K562 (cell line): ENCODE data around the gene UPK2. TPM values are rescaled to one million over a fixed set of nuclear protein-coding genes. Genes with fewer than 3 reads are reported as not detected.
A peak's percentile ranks its signal among the peaks of the same experiment; 100 is the strongest.

ENCODE experiments used
- BRCA1 ChIP-seq, 2 experiments: fragments of 450-650 bp in 1 of 2; sonication (generic) in 1 of 2; formaldehyde crosslinking in 1 of 2; IDR thresholded peaks; 2 replicates each; pipeline versions ENCODE4 v1.5.0 to v1.6.1; 2017 to 2020; ENCODE audit warnings: mild to moderate bottlenecking in 1 of 2, missing genetic modification reagents in 1 of 2
- CCNT2 ChIP-seq: IDR thresholded peaks from 2 replicates; pipeline ENCODE4 v1.6.1; 2011; ENCODE audit warnings: borderline replicate concordance, low read depth, mild to moderate bottlenecking, moderate library complexity, mixed read lengths, low read length; ENCODE audit not compliant: insufficient read length; ENCODE audit errors: extremely low read depth
- ETV6 ChIP-seq, 3 experiments: fragments of 150-350 bp in 1 of 3; sonication (generic) in 1 of 3; formaldehyde crosslinking in 1 of 3; IDR thresholded peaks; 2 replicates each; pipeline versions ENCODE4 v1.6.1 to v1.8.0; 2014 to 2022; ENCODE audit warnings: borderline replicate concordance in 2 of 3, low read depth in 2 of 3, antibody characterized with exemption in 1 of 3, low read length in 1 of 3, mild to moderate bottlenecking in 1 of 3, missing genetic modification reagents in 1 of 3
- GABPB2 ChIP-seq: fragments of 250-450 bp; sonication (Bioruptor Pico); conservative IDR thresholded peaks from 2 replicates; pipeline ENCODE4 v1.5.1; 2021; ENCODE audit warnings: mild to moderate bottlenecking
- HIVEP1 ChIP-seq: fragments of 250-450 bp; sonication (Bioruptor Pico); IDR thresholded peaks from 2 replicates; pipeline ENCODE4 v1.4.0; 2020; ENCODE audit warnings: mild to moderate bottlenecking
- HMG20A ChIP-seq: fragments of 450-650 bp; formaldehyde crosslinking; conservative IDR thresholded peaks from 2 replicates; pipeline ENCODE4 v1.4.0; 2020; ENCODE audit warnings: mild to moderate bottlenecking, mixed read lengths
- HMGN3 ChIP-seq: IDR thresholded peaks from 2 replicates; pipeline ENCODE4 v1.6.1; 2011; ENCODE audit warnings: borderline replicate concordance, low read depth, mild to moderate bottlenecking, mixed read lengths, low read length; ENCODE audit not compliant: insufficient read length; ENCODE audit errors: extremely low read depth
- JUN ChIP-seq, 2 experiments: sonication (generic) in 1 of 2; formaldehyde crosslinking in 1 of 2; IDR thresholded peaks; 2 replicates each; pipeline versions ENCODE4 v1.6.1 to v1.8.0; 2012 to 2022; ENCODE audit warnings: borderline replicate concordance in 2 of 2, mild to moderate bottlenecking in 2 of 2, improper control_type of control experiment in 1 of 2, low read depth in 1 of 2, low read length in 1 of 2, missing genetic modification reagents in 1 of 2
- MBD1 ChIP-seq: fragments of 250-450 bp; sonication (Bioruptor Pico); IDR thresholded peaks from 2 replicates; pipeline ENCODE4 v1.8.0; 2022; ENCODE audit warnings: inconsistent platforms
- MIER1 ChIP-seq: fragments of 450-650 bp; IDR thresholded peaks from 2 replicates; pipeline ENCODE4 v1.6.1; 2016; ENCODE audit warnings: antibody characterized with exemption, mild to moderate bottlenecking, low read depth
- RCOR1 ChIP-seq, 2 experiments: IDR thresholded peaks; 2 replicates each; pipeline ENCODE4 v1.6.1; 2012; ENCODE audit warnings: low read depth in 2 of 2, low read length in 2 of 2, borderline replicate concordance in 1 of 2, improper control_type of control experiment in 1 of 2
- SMAD3 ChIP-seq: fragments of 450-650 bp; formaldehyde crosslinking; conservative IDR thresholded peaks from 2 replicates; pipeline ENCODE4 v1.4.0; 2020; ENCODE audit warnings: mild to moderate bottlenecking
- SP1 ChIP-seq: sonication (generic); formaldehyde crosslinking; IDR thresholded peaks from 2 replicates; pipeline ENCODE4 v1.8.1; 2022; ENCODE audit warnings: mild to moderate bottlenecking, missing genetic modification reagents
- ZC3H11A ChIP-seq: IDR thresholded peaks from 2 replicates; pipeline ENCODE4 v1.6.1; 2012; ENCODE audit warnings: low read depth, low read length, improper control_type of control experiment
- ZFPM2 ChIP-seq: fragments of 250-450 bp; sonication (Bioruptor Pico); IDR thresholded peaks from 2 replicates; pipeline ENCODE4 v1.5.1; 2022; ENCODE audit warnings: mild to moderate bottlenecking
- ZNF124 ChIP-seq: sonication (generic); formaldehyde crosslinking; IDR thresholded peaks from 2 replicates; pipeline ENCODE4 v1.8.1; 2022; ENCODE audit warnings: missing genetic modification reagents
- ZNF143 ChIP-seq: sonication (generic); formaldehyde crosslinking; IDR thresholded peaks from 2 replicates; pipeline ENCODE4 v1.9.0; 2022; ENCODE audit warnings: mild to moderate bottlenecking, missing genetic modification reagents
- ZNF316 ChIP-seq: fragments of 450-650 bp; IDR thresholded peaks from 2 replicates; pipeline ENCODE4 v1.6.1; 2016
- ZNF324 ChIP-seq: fragments of 250-450 bp; sonication (Bioruptor Pico); IDR thresholded peaks from 2 replicates; pipeline ENCODE4 v1.4.0; 2020; ENCODE audit warnings: mild to moderate bottlenecking
- ZNF592 ChIP-seq: fragments of 450-650 bp; IDR thresholded peaks from 2 replicates; pipeline ENCODE4 v1.6.1; 2017; ENCODE audit warnings: antibody characterized with exemption, mild to moderate bottlenecking
- polyA plus RNA-seq, 8 experiments: library from polyadenylated mRNA; depleted of rRNA in 4 of 8; stranded (reverse) in 5 of 8; unstranded in 3 of 8; fragments of >200 nt; fragmentation: Nextera tagmentation in 2 of 8; fragmentation: Illumina TruSeq in 1 of 8; extraction: Ambion mirVana in 2 of 8; extraction: Trizol in 1 of 8; gene quantifications; 2 replicates each; pipeline versions ENCODE4 v1.2.1 to v1.2.3, GENCODE V29; 2011 to 2014; ENCODE audit warnings: inconsistent platforms in 1 of 8, missing spikeins in 1 of 8
- total RNA-seq, 7 experiments: library from RNA; depleted of rRNA in 6 of 7; stranded (reverse); fragments of >200 nt in 6 of 7; fragmentation: Illumina TruSeq in 2 of 7; extraction: Trizol in 2 of 7; gene quantifications; 2 replicates each; pipeline versions ENCODE4 v1.2.1 to v1.2.3, GENCODE V29; 2011 to 2021; ENCODE audit warnings: low replicate concordance in 1 of 7
- TF ChIP-seq, protein P1 (sequence below): fragments of 250-450 bp; sonication (Bioruptor Pico); IDR thresholded peaks from 2 replicates; pipeline ENCODE4 v1.8.0; 2021; ENCODE audit warnings: moderate library complexity, mild to moderate bottlenecking, inconsistent platforms

UPK2 gene
- total and polyA plus RNA-seq, 9 of the 15 experiments (the other 6 are each of a cell fraction or from before 2014, with no cell fraction given), result not detected

- no peak for TF ChIP-seq HMG20A (CRISPR knock-in tag)
- peak; percentile 48; the same call in 1 of the 2 replicates for TF ChIP-seq SP1 (CRISPR knock-in tag)
- TF ChIP-seq ZC3H11A, result no peak
- TF ChIP-seq ZNF592, result peak; percentile 94; the same call in 1 of the 2 replicates
- TF ChIP-seq, protein P1, sequence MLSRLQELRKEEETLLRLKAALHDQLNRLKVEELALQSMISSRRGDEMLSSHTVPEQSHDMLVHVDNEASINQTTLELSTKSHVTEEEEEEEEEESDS (CRISPR knock-in tag), result no peak
- no peak for TF ChIP-seq MBD1 (CRISPR knock-in tag)
- no peak for TF ChIP-seq ZFPM2 (CRISPR knock-in tag)
- no peak for TF ChIP-seq GABPB2
- no peak for TF ChIP-seq SMAD3 (CRISPR knock-in tag)
- peak in 1 of 2 experiments; percentile 64; a peak in 1 of 4 replicates for TF ChIP-seq RCOR1 (IDR thresholded peaks at IDR 0.05; ENCODE audit: borderline replicate concordance in 1 of 2, low read depth in 2 of 2, low read length in 2 of 2)
- peak; percentile 74; the same call in 1 of the 2 replicates for TF ChIP-seq JUN (IDR thresholded peaks at IDR 0.05; ENCODE audit: borderline replicate concordance, low read depth, low read length)
- no peak for TF ChIP-seq JUN (CRISPR knock-in tag; IDR thresholded peaks at IDR 0.05; ENCODE audit: borderline replicate concordance)
- TF ChIP-seq ETV6 (IDR thresholded peaks at IDR 0.05; ENCODE audit: borderline replicate concordance in 1 of 2, low read depth in 2 of 2, low read length in 1 of 2), result no peak
- TF ChIP-seq ETV6 (CRISPR knock-in tag; IDR thresholded peaks at IDR 0.05; ENCODE audit: borderline replicate concordance), result no peak
- no peak for TF ChIP-seq HIVEP1
- no peak for TF ChIP-seq ZNF143
- peak; percentile 96 for TF ChIP-seq ZNF316
- TF ChIP-seq ZNF124 (CRISPR knock-in tag), result no peak
- no peak for TF ChIP-seq ZNF324 (CRISPR knock-in tag)
- no peak for TF ChIP-seq BRCA1 (IDR thresholded peaks at IDR 0.05)
- no peak for TF ChIP-seq BRCA1 (CRISPR knock-in tag; IDR thresholded peaks at IDR 0.05)
- TF ChIP-seq HMGN3, result no peak
- no peak for TF ChIP-seq MIER1
- no peak for TF ChIP-seq CCNT2
Measured at GRCh38 chr11:118911880-118912741, 44.0 kb upstream of the UPK2 start (continued).
